ENCODE results near the gene KCNG1.
A peak's percentile ranks its signal among the peaks of the same experiment; 100 is the strongest.
"Not testable (repeated sequence)": the region's sequence is repeated elsewhere in the genome, so short reads cannot be mapped to it uniquely, and the experiment has no call there.

KCNG1 gene

GRCh38 chr20:50982363-50982762 is 40.5 kb downstream of the KCNG1 start:
- Histone ChIP-seq H3K9ac (no peak overlapping the region), H3K4me3 (no peak overlapping the region), H3K27ac (peak overlapping the region in 2 of 11 experiments; percentile 29 to 34; a peak in 2 of 22 replicates), H3K36me3 (no peaks in the 10 kb centered on the region), H3K4me1 (peaks cover 0 to 46% (median 7%) of the 10 kb centered on the region in 10 experiments; a peak in 11 of 20 replicates), H3K4me2 (no peak overlapping the region; a peak in 1 of 22 replicates), H3K27me3 (no peaks in the 10 kb centered on the region), H3K9me3 (replicated peaks in 1 of 11) (no peaks in the 10 kb centered on the region), H4K20me1 (no peaks in the 10 kb centered on the region)
- TF ChIP-seq Cebpa-rat (IDR thresholded peaks at IDR 0.05) = no peak

- Histone ChIP-seq H3K4me2 (peak overlapping the region in 3 of 11 experiments; percentile 38 to 68 (median 54); a peak in 5 of 22 replicates), H3K4me1 (peaks cover 0 to 46% (median 7%) of the 10 kb centered on the region in 10 experiments; a peak in 11 of 20 replicates), H3K27me3 (no peaks in the 10 kb centered on the region), H4K20me1 (no peaks in the 10 kb centered on the region), H3K36me3 (no peaks in the 10 kb centered on the region), H3K9ac (no peak overlapping the region), H3K27ac (peak overlapping the region in 2 of 11 experiments; percentile 44 to 47; a peak in 2 of 22 replicates), H3K4me3 (no peak overlapping the region), H3K9me3 (replicated peaks in 1 of 11) (no peaks in the 10 kb centered on the region)
- no peak for TF ChIP-seq Cebpa-rat (IDR thresholded peaks at IDR 0.05)
Observed at GRCh38 chr20:50981714-50982048, 41.2 kb downstream of the KCNG1 start.

- Histone ChIP-seq H3K9ac (peak overlapping the region in 1 of 11 experiments; percentile 0; a peak in 2 of 22 replicates), H3K27ac (peak overlapping the region in 4 of 11 experiments; percentile 11 to 69 (median 52); a peak in 6 of 22 replicates), H3K36me3 (no peaks in the 10 kb centered on the region), H4K20me1 (no peaks in the 10 kb centered on the region), H3K4me3 (no peak overlapping the region), H3K4me2 (peak overlapping the region in 8 of 11 experiments; percentile 16 to 68 (median 33); a peak in 14 of 22 replicates), H3K4me1 (peaks cover 1 to 46% (median 7%) of the 10 kb centered on the region in 10 experiments; a peak in 15 of 20 replicates), H3K9me3 (replicated peaks in 1 of 11) (no peaks in the 10 kb centered on the region), H3K27me3 (no peaks in the 10 kb centered on the region)
- no peak for TF ChIP-seq Cebpa-rat (IDR thresholded peaks at IDR 0.05)
Observed at GRCh38 chr20:50980851-50981713, 41.8 kb downstream of the KCNG1 start.

- peak overlapping the region in 2 of 11 experiments; percentile 32 to 42; a peak in 3 of 22 replicates for H3K9ac ChIP-seq
- peak overlapping the region in 4 of 11 experiments; percentile 16 to 68 (median 46); a peak in 6 of 22 replicates for H3K4me2 ChIP-seq
- peak in 2 of 11 experiments; percentile 43 to 73; a peak in 2 of 22 replicates for TF ChIP-seq Cebpa-rat (IDR thresholded peaks at IDR 0.05)
- H3K27ac ChIP-seq = peak overlapping the region in 2 of 11 experiments; percentile 69; a peak in 4 of 22 replicates
- no peaks in the 10 kb centered on the region for H3K9me3 ChIP-seq (replicated peaks in 1 of 11)
- peaks cover 5 to 46% (median 11%) of the 10 kb centered on the region in 10 experiments; a peak in 16 of 20 replicates for H3K4me1 ChIP-seq
- no peaks in the 10 kb centered on the region for H3K36me3 ChIP-seq
- H4K20me1 ChIP-seq = no peaks in the 10 kb centered on the region
- no peaks in the 10 kb centered on the region for H3K27me3 ChIP-seq
- no peak overlapping the region for H3K4me3 ChIP-seq
Observed at GRCh38 chr20:50980071-50980681, 42.7 kb downstream of the KCNG1 start.

- not testable (repeated sequence) for H4K20me1 ChIP-seq; H3K27me3 ChIP-seq; H3K36me3 ChIP-seq; H3K27ac ChIP-seq; H3K9ac ChIP-seq; H3K4me3 ChIP-seq; H3K9me3 ChIP-seq (replicated peaks in 1 of 11); H3K4me2 ChIP-seq
- peaks cover 5 to 46% (median 11%) of the 10 kb centered on the region in 10 experiments; a peak in 16 of 20 replicates for H3K4me1 ChIP-seq
Observed at GRCh38 chr20:50978533-50978932, 44.4 kb downstream of the KCNG1 start.

GRCh38 chr20:50977066-50978021 is 45.6 kb downstream of the KCNG1 start:
- no peak for TF ChIP-seq Cebpa-rat (IDR thresholded peaks at IDR 0.05)
- Histone ChIP-seq H3K9me3 (replicated peaks in 1 of 11) (no peaks in the 10 kb centered on the region), H3K4me3 (no peak overlapping the region), H4K20me1 (no peaks in the 10 kb centered on the region), H3K36me3 (no peaks in the 10 kb centered on the region), H3K4me1 (peaks cover 5 to 34% (median 11%) of the 10 kb centered on the region in 10 experiments; a peak in 16 of 20 replicates), H3K4me2 (no peak overlapping the region), H3K9ac (no peak overlapping the region), H3K27ac (no peak overlapping the region), H3K27me3 (no peaks in the 10 kb centered on the region)

GRCh38 chr20:50975701-50976330 is 47.1 kb downstream of the KCNG1 start:
- Histone ChIP-seq H3K9ac (no peak overlapping the region), H3K36me3 (no peaks in the 10 kb centered on the region), H4K20me1 (no peaks in the 10 kb centered on the region), H3K27me3 (no peaks in the 10 kb centered on the region), H3K4me3 (no peak overlapping the region), H3K4me2 (peak overlapping the region in 3 of 11 experiments; percentile 4 to 34 (median 10); a peak in 3 of 22 replicates), H3K27ac (no peak overlapping the region), H3K9me3 (replicated peaks in 1 of 11) (no peaks in the 10 kb centered on the region), H3K4me1 (peaks cover 0 to 19% (median 6%) of the 10 kb centered on the region in 10 experiments; a peak in 14 of 20 replicates)
- TF ChIP-seq Cebpa-rat (IDR thresholded peaks at IDR 0.05) = no peak

GRCh38 chr20:50969912-50970311 is 53.0 kb downstream of the KCNG1 start:
- no peaks in the 10 kb centered on the region for H3K36me3 ChIP-seq
- no peak overlapping the region for H3K9ac ChIP-seq
- no peak overlapping the region for H3K4me3 ChIP-seq
- no peaks in the 10 kb centered on the region for H3K27me3 ChIP-seq
- no peaks in the 10 kb centered on the region for H4K20me1 ChIP-seq
- no peak overlapping the region for H3K4me2 ChIP-seq
- TF ChIP-seq Cebpa-rat (IDR thresholded peaks at IDR 0.05) = no peak
- no peak overlapping the region for H3K27ac ChIP-seq
- H3K9me3 ChIP-seq (replicated peaks in 1 of 11) = no peaks in the 10 kb centered on the region
- H3K4me1 ChIP-seq = peaks cover 0 to 6% (median 0%) of the 10 kb centered on the region in 10 experiments; a peak in 2 of 20 replicates

All from BLaER1 treated with 17β-estradiol and CSF1 and Interleukin-3, amounts not matched to agents 10 nM and 100 nM (cell line).